ENCODE results near the gene SERTAD2.

Gene SERTAD2

GRCh38 chr2:64629329-64629781, 24.4 kb downstream of the SERTAD2 start:
- no peak for DNase-seq (ENCODE audit: low read depth)
- no peak overlapping the region for H3K4me3 ChIP-seq (ENCODE audit: low read length)
- TF ChIP-seq, protein P1, sequence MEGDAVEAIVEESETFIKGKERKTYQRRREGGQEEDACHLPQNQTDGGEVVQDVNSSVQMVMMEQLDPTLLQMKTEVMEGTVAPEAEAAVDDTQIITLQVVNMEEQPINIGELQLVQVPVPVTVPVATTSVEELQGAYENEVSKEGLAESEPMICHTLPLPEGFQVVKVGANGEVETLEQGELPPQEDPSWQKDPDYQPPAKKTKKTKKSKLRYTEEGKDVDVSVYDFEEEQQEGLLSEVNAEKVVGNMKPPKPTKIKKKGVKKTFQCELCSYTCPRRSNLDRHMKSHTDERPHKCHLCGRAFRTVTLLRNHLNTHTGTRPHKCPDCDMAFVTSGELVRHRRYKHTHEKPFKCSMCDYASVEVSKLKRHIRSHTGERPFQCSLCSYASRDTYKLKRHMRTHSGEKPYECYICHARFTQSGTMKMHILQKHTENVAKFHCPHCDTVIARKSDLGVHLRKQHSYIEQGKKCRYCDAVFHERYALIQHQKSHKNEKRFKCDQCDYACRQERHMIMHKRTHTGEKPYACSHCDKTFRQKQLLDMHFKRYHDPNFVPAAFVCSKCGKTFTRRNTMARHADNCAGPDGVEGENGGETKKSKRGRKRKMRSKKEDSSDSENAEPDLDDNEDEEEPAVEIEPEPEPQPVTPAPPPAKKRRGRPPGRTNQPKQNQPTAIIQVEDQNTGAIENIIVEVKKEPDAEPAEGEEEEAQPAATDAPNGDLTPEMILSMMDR (conservative IDR thresholded peaks at IDR 0.05; ENCODE audit: low read depth, low read length), result no peak

- TF ChIP-seq, protein P1 (conservative IDR thresholded peaks at IDR 0.05; ENCODE audit: low read depth, low read length), result no peak
- no peak for DNase-seq (ENCODE audit: low read depth)
- no peak overlapping the region for H3K4me3 ChIP-seq (ENCODE audit: low read length)
Observed at GRCh38 chr2:64627860-64628841, 25.6 kb downstream of the SERTAD2 start.

DNA sequence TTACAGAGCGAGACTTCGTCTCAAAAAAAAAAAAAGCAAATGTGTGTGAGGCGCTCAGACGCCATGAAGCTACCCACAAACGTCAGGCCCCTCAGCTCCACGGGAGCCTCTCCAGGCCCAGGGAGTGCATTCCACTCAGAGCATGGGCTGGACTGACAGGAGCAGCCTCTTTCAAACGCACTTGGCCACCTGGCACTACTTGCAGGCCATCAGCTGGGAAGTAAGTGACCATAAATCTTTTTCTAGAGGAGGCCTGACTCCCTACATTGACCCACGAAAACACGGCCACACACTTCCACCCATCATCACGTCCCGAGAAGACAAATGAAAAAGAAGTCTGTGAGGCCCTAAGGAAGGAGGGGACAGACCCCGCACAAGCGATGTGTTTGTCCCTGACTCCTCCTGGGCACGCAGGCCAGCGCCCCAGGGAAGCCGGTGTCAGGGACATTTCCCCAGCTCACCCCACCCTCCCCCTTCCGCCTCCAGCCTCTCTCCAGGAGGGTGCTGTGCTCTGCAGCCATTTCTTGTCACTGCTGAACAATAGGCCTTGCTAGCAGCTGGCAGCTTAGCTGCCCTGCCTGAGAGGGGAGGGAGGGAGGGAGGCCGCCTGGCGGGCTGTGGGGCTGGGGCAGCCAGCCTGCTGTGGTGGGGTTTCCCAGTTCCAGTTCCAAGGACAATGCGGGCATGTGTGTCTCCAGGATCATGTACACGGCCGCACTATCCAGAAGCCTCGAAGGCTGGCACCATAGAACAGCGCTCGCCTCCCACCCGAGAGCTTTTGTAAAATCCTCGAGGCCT, 26.6 kb downstream of the SERTAD2 start:
- TF ChIP-seq, protein P1 (conservative IDR thresholded peaks at IDR 0.05; ENCODE audit: low read depth, low read length), result peak; percentile 6
- H3K4me3 ChIP-seq (ENCODE audit: low read length), result no peak overlapping the region
- no peak for DNase-seq (ENCODE audit: low read depth)

DNA sequence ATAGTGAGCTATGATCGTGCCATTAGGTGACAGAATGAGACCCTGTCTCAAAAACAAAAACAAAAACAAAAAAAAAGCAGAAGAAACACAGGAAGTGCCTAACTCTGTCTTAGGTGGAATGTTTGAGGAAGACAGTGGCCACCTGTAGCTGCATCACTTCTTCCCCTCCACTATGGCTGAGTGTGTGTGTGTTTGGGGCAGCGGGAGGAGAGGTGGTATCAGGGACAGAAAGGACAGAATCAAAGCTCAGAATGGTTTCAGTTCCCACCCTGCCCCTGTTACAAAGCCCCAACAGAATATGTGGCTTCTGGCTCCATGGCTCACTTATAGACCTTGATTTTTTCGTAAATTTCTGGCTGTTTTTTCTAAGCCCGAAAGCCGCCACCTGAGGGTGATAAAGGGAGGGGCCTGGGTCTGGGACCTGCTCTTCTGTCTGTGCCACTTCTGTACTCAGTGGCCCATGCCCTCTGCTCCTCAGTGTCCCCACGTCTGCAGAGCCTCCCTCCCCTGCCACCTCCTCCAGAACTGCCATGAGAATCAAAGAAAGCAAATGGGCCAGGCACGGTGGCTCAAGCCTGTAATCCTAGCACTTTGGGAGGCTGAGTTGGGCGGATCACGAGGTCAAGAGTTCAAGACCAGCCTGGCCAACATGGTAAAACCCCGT, 27.4 kb downstream of the SERTAD2 start:
- H3K4me3 ChIP-seq (ENCODE audit: low read length), result no peak overlapping the region
- TF ChIP-seq, protein P1 (conservative IDR thresholded peaks at IDR 0.05; ENCODE audit: low read depth, low read length), result no peak
- no peak for DNase-seq (ENCODE audit: low read depth)

GRCh38 chr2:64625299-64626145, 28.2 kb downstream of the SERTAD2 start:
- TF ChIP-seq, protein P1 (conservative IDR thresholded peaks at IDR 0.05; ENCODE audit: low read depth, low read length), result no peak

GRCh38 chr2:64624862-64625261, 28.9 kb downstream of the SERTAD2 start:
- DNase-seq (ENCODE audit: low read depth), result no peak
- no peak overlapping the region for H3K4me3 ChIP-seq (ENCODE audit: low read length)
- TF ChIP-seq, protein P1 (conservative IDR thresholded peaks at IDR 0.05; ENCODE audit: low read depth, low read length), result no peak

More at GRCh38 chr2:64625299-64626145, 28.2 kb downstream of the SERTAD2 start:
- H3K4me3 ChIP-seq (ENCODE audit: low read length), result no peak overlapping the region
- DNase-seq (ENCODE audit: low read depth), result no peak
